SKM-1 treated with dmso at 0.1 percent for 144 hours (cell line): ENCODE results near the gene CCL13.
A peak's percentile ranks its signal among the peaks of the same experiment; 100 is the strongest.

Experiments
- DNase-seq: peaks from one replicate; lab custom pipeline; 2025; ENCODE audit not compliant: unreplicated experiment; lab: John Stamatoyannopoulos, UW

The CCL13 gene

GRCh38 chr17:34361478-34362061, 5.3 kb downstream of the CCL13 start:
- peak; percentile 83 for DNase-seq

GRCh38 chr17:34363183-34363661, 6.9 kb downstream of the CCL13 start, which contains the start of gene CCL1:
TSS of gene CCL1 (minus strand) at chr17:34363233. CDS start at chr17:34363161, 72 bp downstream.
- no peak for DNase-seq

GRCh38 chr17:34364751-34365150, 8.5 kb downstream of the CCL13 start:
- no peak for DNase-seq

- DNase-seq: peak; percentile 41
These were observed 9.1 kb downstream of the CCL13 start for GRCh38 chr17:34365340-34365739.

GRCh38 chr17:34366010-34366409, 9.7 kb downstream of the CCL13 start:
- no peak for DNase-seq

- no peak for DNase-seq
These were observed 10.3 kb downstream of the CCL13 start for GRCh38 chr17:34366529-34367107.

GRCh38 chr17:34367486-34368195, 11.4 kb downstream of the CCL13 start:
- no peak for DNase-seq

- DNase-seq: no peak
These were observed 12.1 kb downstream of the CCL13 start for GRCh38 chr17:34368196-34368945.

GRCh38 chr17:34368946-34369500, 12.7 kb downstream of the CCL13 start:
- DNase-seq: peak; percentile 9

GRCh38 chr17:34369571-34369970, 13.3 kb downstream of the CCL13 start:
- no peak for DNase-seq

GRCh38 chr17:34370376-34370996, 14.2 kb downstream of the CCL13 start:
- no peak for DNase-seq

- DNase-seq: no peak
These were observed 14.7 kb downstream of the CCL13 start for GRCh38 chr17:34370997-34371395.

- DNase-seq: no peak
These were observed 15.3 kb downstream of the CCL13 start for GRCh38 chr17:34371405-34372100.

- DNase-seq: no peak
These were observed 18.2 kb downstream of the CCL13 start for GRCh38 chr17:34374457-34374856.

GRCh38 chr17:34375426-34375997, 19.2 kb downstream of the CCL13 start:
- no peak for DNase-seq

GRCh38 chr17:34377078-34377823, 21.0 kb downstream of the CCL13 start:
- no peak for DNase-seq

GRCh38 chr17:34378664-34379101, 22.4 kb downstream of the CCL13 start:
- DNase-seq: peak; percentile 77

- DNase-seq: no peak
These were observed 23.6 kb downstream of the CCL13 start for GRCh38 chr17:34379868-34380267.

GRCh38 chr17:34382621-34383124, 26.4 kb downstream of the CCL13 start:
- no peak for DNase-seq
